Mesenchymal stem cell (in vitro differentiated cells and primary cell): ENCODE measurements around the gene SH2D4B.
"Not testable (repeated sequence)": the region's sequence is repeated elsewhere in the genome, so short reads cannot be mapped to it uniquely, and the experiment has no call there.

Experiments used
- DNase-seq: peaks from one replicate; pipeline ENCODE4 v3.0.0-alpha.2; 2013
- H2AFZ ChIP-seq: one replicate; pipeline ENCODE4 v1.6.1; 2013; ENCODE audit warnings: low read depth, mild to moderate bottlenecking, control low read depth, inconsistent platforms, low read length, moderate library complexity
- H2AK5ac ChIP-seq: 2 replicates; pipeline ENCODE4 v1.6.1; 2013; ENCODE audit warnings: low read length, moderate library complexity, mild to moderate bottlenecking, inconsistent platforms; ENCODE audit not compliant: severe bottlenecking
- H2BK120ac ChIP-seq: one replicate; pipeline ENCODE4 v1.6.1; 2013; ENCODE audit warnings: low read depth, mild to moderate bottlenecking, inconsistent platforms, low read length, moderate library complexity
- H2BK12ac ChIP-seq, 2 experiments: one replicate each; pipeline ENCODE4 v1.6.1; 2013; ENCODE audit warnings: inconsistent platforms in 2 of 2, low read length in 2 of 2, mild to moderate bottlenecking in 2 of 2, moderate library complexity in 2 of 2, control low read depth in 1 of 2
- H2BK15ac ChIP-seq: one replicate; pipeline ENCODE4 v1.6.1; 2013; ENCODE audit warnings: mild to moderate bottlenecking, low read depth, inconsistent platforms; ENCODE audit not compliant: poor library complexity, severe bottlenecking
- H2BK5ac ChIP-seq: 2 replicates; pipeline ENCODE4 v1.6.1; 2013; ENCODE audit warnings: low read depth, mild to moderate bottlenecking, low read length, control low read depth, inconsistent platforms; ENCODE audit not compliant: poor library complexity, severe bottlenecking
- H3K14ac ChIP-seq, 2 experiments: one replicate each; pipeline ENCODE4 v1.6.1; 2013; ENCODE audit warnings: inconsistent platforms in 2 of 2, low read length in 2 of 2, control low read depth in 1 of 2, mild to moderate bottlenecking in 1 of 2, moderate library complexity in 1 of 2
- H3K18ac ChIP-seq, 2 experiments: one replicate each; pipeline ENCODE4 v1.6.1; 2013; ENCODE audit warnings: inconsistent platforms in 2 of 2, low read length in 2 of 2, control low read depth in 1 of 2, low read depth in 1 of 2, mild to moderate bottlenecking in 1 of 2
- H3K23ac ChIP-seq, 2 experiments: one replicate each; pipeline ENCODE4 v1.6.1; 2013; ENCODE audit warnings: inconsistent platforms in 2 of 2, low read length in 2 of 2, mild to moderate bottlenecking in 2 of 2, moderate library complexity in 2 of 2, control low read depth in 1 of 2
- H3K27ac ChIP-seq: 2 replicates; pipeline ENCODE4 v1.5.1; 2013; ENCODE audit warnings: mild to moderate bottlenecking, moderate library complexity, low read length, control low read depth, inconsistent platforms; ENCODE audit not compliant: poor library complexity, severe bottlenecking
- H3K27me3 ChIP-seq, 2 experiments: 2 replicates each; pipeline versions ENCODE4 v1.6.1 to v1.7.0; 2013; ENCODE audit warnings: low read length in 2 of 2, mild to moderate bottlenecking in 2 of 2, moderate library complexity in 2 of 2, control low read depth in 1 of 2, inconsistent platforms in 1 of 2; ENCODE audit not compliant: control insufficient read depth in 1 of 2, insufficient read depth in 1 of 2
- H3K36me3 ChIP-seq, 2 experiments: 2 replicates each; pipeline versions ENCODE4 v1.6.1 to v1.7.0; 2013; ENCODE audit warnings: low read length in 2 of 2, control low read depth in 1 of 2, inconsistent platforms in 1 of 2, low read depth in 1 of 2, mild to moderate bottlenecking in 1 of 2; ENCODE audit not compliant: insufficient read depth in 2 of 2, control insufficient read depth in 1 of 2
- H3K4ac ChIP-seq, 2 experiments: one replicate each; pipeline ENCODE4 v1.6.1; 2013; ENCODE audit warnings: inconsistent platforms in 2 of 2, low read length in 2 of 2, mild to moderate bottlenecking in 2 of 2, moderate library complexity in 2 of 2, control low read depth in 1 of 2, low read depth in 1 of 2
- H3K4me1 ChIP-seq: 2 replicates; pipeline ENCODE4 v1.6.1; 2013; ENCODE audit warnings: low read depth, low read length, control low read depth; ENCODE audit not compliant: control insufficient read depth, insufficient read depth
- H3K4me2 ChIP-seq: 2 replicates; pipeline ENCODE4 v1.6.1; 2013; ENCODE audit warnings: low read length, mild to moderate bottlenecking, inconsistent platforms; ENCODE audit not compliant: poor library complexity, severe bottlenecking
- H3K4me3 ChIP-seq, 2 experiments: 2 replicates each; pipeline versions ENCODE4 v1.5.1 to v1.7.0; 2013; ENCODE audit warnings: low read length in 2 of 2, mild to moderate bottlenecking in 2 of 2, control low read depth in 1 of 2, low read depth in 1 of 2; ENCODE audit not compliant: insufficient read depth in 1 of 2
- H3K79me1 ChIP-seq: replicated peaks from 2 replicates; pipeline ENCODE4 v1.6.1; 2013; ENCODE audit warnings: mild to moderate bottlenecking, control low read depth, low read length, inconsistent platforms; ENCODE audit not compliant: poor library complexity, severe bottlenecking
- H3K9ac ChIP-seq: 2 replicates; pipeline ENCODE4 v1.7.0; 2013; ENCODE audit warnings: mild to moderate bottlenecking, low read length, moderate library complexity
- H3K9me3 ChIP-seq: 2 replicates; pipeline ENCODE4 v1.7.0; 2013; ENCODE audit warnings: mild to moderate bottlenecking, low read length; ENCODE audit not compliant: control insufficient read depth
- H4K8ac ChIP-seq: one replicate; pipeline ENCODE4 v1.6.1; 2013; ENCODE audit warnings: inconsistent platforms, mild to moderate bottlenecking, low read length, moderate library complexity
- H4K91ac ChIP-seq: one replicate; pipeline ENCODE4 v1.6.1; 2013; ENCODE audit warnings: mild to moderate bottlenecking, low read length, inconsistent platforms
- WGBS: methylation state at CpG from one replicate; pipeline ENCODE4 v1.1.7; 2013; ENCODE audit warnings: mixed read lengths; 5-methylcytosine and 5-hydroxymethylcytosine counted together

The SH2D4B gene

DNA sequence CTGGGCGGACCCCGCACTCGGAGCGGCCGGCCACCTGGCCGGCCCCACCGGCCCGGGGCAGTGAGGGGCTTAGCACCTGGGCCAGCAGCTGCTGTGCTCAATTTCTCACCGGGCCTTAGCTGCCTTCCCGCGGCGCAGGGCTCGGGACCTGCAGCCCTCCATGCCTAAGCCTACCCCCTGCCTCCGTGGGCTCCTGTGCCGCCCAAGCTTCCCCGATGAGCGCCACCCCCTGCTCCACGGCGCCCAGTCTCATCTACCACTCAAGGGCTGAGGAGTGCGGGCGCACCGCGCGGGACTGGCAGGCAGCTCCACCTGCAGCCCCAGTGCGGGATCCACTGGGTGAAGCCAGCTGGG, 5.6 kb downstream of the SH2D4B start:
- H4K91ac ChIP-seq, H3K4ac ChIP-seq, H3K18ac ChIP-seq, H3K36me3 ChIP-seq, H4K8ac ChIP-seq, H3K4me1 ChIP-seq, H3K4me2 ChIP-seq, H3K9ac ChIP-seq, H2AK5ac ChIP-seq, H2BK15ac ChIP-seq, H2BK5ac ChIP-seq, H3K14ac ChIP-seq, H3K9me3 ChIP-seq, DNase-seq, H3K23ac ChIP-seq, H2BK120ac ChIP-seq, H2BK12ac ChIP-seq, H3K79me1 ChIP-seq, H3K4me3 ChIP-seq, H3K27ac ChIP-seq, H2AFZ ChIP-seq: not testable (repeated sequence)
- H3K27me3 ChIP-seq = peaks cover 4 to 41% of the 10 kb centered on the region in 2 experiments
- 98% methylated on average over 25 of the region's 25 CpGs for WGBS

DNA sequence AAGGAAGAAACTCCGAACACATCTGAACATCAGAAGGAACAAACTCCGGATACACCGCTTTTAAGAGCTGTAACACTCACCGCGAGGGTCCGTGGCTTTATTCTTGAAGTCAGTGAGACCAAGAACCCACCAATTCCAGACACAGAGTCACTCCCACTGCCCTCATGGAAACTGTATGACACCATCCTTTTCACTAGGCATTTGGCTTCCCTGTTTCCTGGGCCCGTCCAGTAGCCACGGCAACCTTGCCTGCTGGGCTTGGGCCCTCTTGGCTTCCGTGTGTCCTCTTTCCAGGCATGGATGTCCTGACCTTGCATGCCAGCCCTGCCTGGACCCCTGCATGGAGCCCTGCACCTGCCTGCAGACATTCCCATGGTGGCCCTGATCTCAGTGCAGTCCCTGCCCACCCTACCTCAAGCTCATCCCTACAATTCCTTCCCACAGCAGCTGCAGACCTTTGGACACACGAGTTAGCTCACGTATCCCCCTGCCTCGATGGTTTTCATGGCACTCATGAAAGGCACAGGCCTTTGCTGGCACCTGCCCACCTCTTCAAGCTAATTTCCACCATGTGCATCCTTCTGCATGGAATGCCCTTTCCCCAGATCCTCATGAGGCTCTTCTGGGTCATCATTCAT, 6.7 kb downstream of the SH2D4B start:
- no peak overlapping the region for H2BK12ac ChIP-seq
- H3K9me3 ChIP-seq = no peaks in the 10 kb centered on the region
- WGBS = 84% methylated on average over 12 of the region's 12 CpGs
- H3K4me2 ChIP-seq = no peak overlapping the region
- H4K8ac ChIP-seq = no peak overlapping the region
- H2BK5ac ChIP-seq = no peak overlapping the region
- no peak overlapping the region for H3K4ac ChIP-seq
- no peak overlapping the region for H3K9ac ChIP-seq
- H3K4me3 ChIP-seq = no peak overlapping the region
- no peak overlapping the region for H3K23ac ChIP-seq
- H3K14ac ChIP-seq = no peak overlapping the region
- peaks cover 4 to 46% of the 10 kb centered on the region in 2 experiments for H3K27me3 ChIP-seq
- no peak overlapping the region for H2BK120ac ChIP-seq
- no peak overlapping the region for H3K27ac ChIP-seq
- H2AK5ac ChIP-seq = no peak overlapping the region
- no peak for DNase-seq
- no peak overlapping the region for H3K18ac ChIP-seq
- no peak overlapping the region for H4K91ac ChIP-seq
- no peaks in the 10 kb centered on the region for H3K36me3 ChIP-seq
- H2AFZ ChIP-seq = no peak overlapping the region
- no peaks in the 10 kb centered on the region for H3K79me1 ChIP-seq
- peaks cover 5% of the 10 kb centered on the region for H3K4me1 ChIP-seq
- no peak overlapping the region for H2BK15ac ChIP-seq

DNA sequence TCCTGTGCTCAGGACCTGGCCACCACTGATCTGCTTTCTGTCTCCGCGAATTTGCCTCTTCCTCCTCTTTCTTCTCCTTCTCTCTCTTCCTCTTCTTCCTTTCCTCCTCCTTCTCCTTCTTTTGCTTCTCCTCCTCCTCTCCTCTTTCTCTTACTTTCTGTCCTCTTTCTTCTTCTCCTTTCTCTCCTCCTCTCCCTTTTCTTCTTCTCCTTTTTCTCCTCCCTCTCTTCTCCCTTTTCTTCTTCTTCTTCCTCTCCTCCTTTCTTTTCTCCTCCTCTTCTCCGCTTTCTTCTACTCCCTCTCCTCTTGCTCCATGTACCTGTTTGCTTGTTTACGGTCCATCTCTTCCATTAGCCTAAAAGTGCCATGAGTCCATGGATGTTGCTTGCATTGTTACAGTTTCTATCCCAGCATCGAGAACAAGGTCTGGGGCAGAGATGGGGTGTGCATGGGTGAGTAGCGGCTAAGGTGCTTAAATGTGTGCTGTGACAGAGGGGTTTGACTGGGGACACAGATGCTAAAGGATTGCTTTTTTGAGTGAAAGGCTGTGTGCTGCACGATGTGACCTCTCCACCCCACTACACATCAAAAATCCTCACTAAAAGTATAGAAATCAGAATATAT, 7.7 kb downstream of the SH2D4B start:
- Histone ChIP-seq H3K4me2 (no peak overlapping the region), H2AK5ac (no peak overlapping the region), H2BK5ac (no peak overlapping the region), H3K23ac (no peak overlapping the region), H3K14ac (peak overlapping the region in 1 of 2 experiments; percentile 27), H3K9ac (no peak overlapping the region), H3K4ac (no peak overlapping the region), H3K9me3 (no peaks in the 10 kb centered on the region), H3K36me3 (no peaks in the 10 kb centered on the region), H2BK15ac (no peak overlapping the region), H4K91ac (no peak overlapping the region), H3K18ac (no peak overlapping the region), H3K79me1 (no peaks in the 10 kb centered on the region), H3K27me3 (peaks cover 4 to 44% of the 10 kb centered on the region in 2 experiments), H3K4me3 (no peak overlapping the region), H2AFZ (no peak overlapping the region), H3K4me1 (peaks cover 8% of the 10 kb centered on the region), H3K27ac (no peak overlapping the region), H4K8ac (no peak overlapping the region), H2BK120ac (no peak overlapping the region), H2BK12ac (no peak overlapping the region)
- WGBS = 94% methylated on average over 5 of the region's 7 CpGs
- no peak for DNase-seq

DNA sequence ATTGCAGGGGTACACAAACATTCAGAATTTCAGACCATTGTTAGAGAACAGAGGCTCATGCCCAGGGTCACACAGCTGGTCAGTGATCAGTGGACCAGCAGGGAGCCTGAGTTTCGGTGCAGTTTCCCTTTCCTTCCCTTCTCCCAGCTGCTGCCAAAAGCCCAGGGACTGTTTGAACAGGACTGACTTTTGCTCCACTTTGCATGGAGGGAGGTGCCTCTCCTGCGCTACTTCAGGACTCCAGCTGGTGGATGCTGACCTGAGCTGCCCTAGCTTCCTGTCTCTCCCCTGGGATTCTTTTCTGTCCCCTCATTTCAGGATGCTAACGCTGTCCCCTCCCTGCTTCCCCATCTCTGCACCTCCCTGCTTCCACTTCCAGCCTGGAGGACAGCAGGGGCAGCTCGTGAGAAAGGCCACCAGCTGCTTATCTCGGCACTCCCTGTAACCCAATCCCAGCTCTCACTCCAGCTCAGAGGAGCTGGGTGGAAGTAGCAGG, 14.5 kb downstream of the SH2D4B start:
- no peak overlapping the region for H3K9ac ChIP-seq

More for the DNA sequence above, 14.5 kb downstream of the SH2D4B start:
- Histone ChIP-seq H3K27ac (no peak overlapping the region), H3K9me3 (no peaks in the 10 kb centered on the region), H2BK120ac (no peak overlapping the region), H3K4me1 (peaks cover 7% of the 10 kb centered on the region), H2BK5ac (no peak overlapping the region), H3K27me3 (peaks cover 18 to 42% of the 10 kb centered on the region in 2 experiments), H3K14ac (no peak overlapping the region), H3K4me2 (no peak overlapping the region), H3K79me1 (no peaks in the 10 kb centered on the region), H3K23ac (no peak overlapping the region), H4K91ac (no peak overlapping the region), H4K8ac (no peak overlapping the region), H2AFZ (peak overlapping the region; percentile 36), H3K4me3 (no peak overlapping the region), H3K4ac (no peak overlapping the region), H2BK12ac (no peak overlapping the region), H2BK15ac (no peak overlapping the region), H3K18ac (no peak overlapping the region), H2AK5ac (no peak overlapping the region), H3K36me3 (no peaks in the 10 kb centered on the region)
- 33% methylated on average over 3 of the region's 5 CpGs for WGBS
- no peak for DNase-seq
